CD14-positive monocyte (primary cell): ENCODE measurements around the gene EPHX1. TPM values are rescaled to one million over a fixed set of nuclear protein-coding genes. Genes with fewer than 3 reads are reported as not detected.

ENCODE experiments used
- DNase-seq, 3 donors: peaks; one replicate each; pipeline ENCODE4 v3.0.0-alpha.2; 2011 to 2022
- H2AFZ ChIP-seq: 2 replicates; pipeline ENCODE4 v1.6.0; 2012; ENCODE audit warnings: mild to moderate bottlenecking, low read depth, low read length, inconsistent platforms; ENCODE audit not compliant: insufficient read depth, poor library complexity, severe bottlenecking
- H3K27ac ChIP-seq, 2 donors: 1 replicate in 1 of 2; 2 replicates in 1 of 2; pipeline ENCODE4 v1.5.1; 2012 to 2013; ENCODE audit warnings: low read length in 2 of 2, control low read depth in 1 of 2, inconsistent platforms in 1 of 2, low read depth in 1 of 2, mild to moderate bottlenecking in 1 of 2
- H3K27me3 ChIP-seq, 2 donors: one replicate each; pipeline versions ENCODE4 v1.6.0 to v1.6.1; 2011 to 2013; ENCODE audit warnings: low read length in 2 of 2; ENCODE audit not compliant: control insufficient read depth in 2 of 2, insufficient read depth in 2 of 2
- H3K36me3 ChIP-seq, 2 donors: replicated peaks in 1 of 2; 1 replicate in 1 of 2; 2 replicates in 1 of 2; pipeline versions ENCODE4 v1.5.1 to v1.6.1; 2012 to 2013; ENCODE audit warnings: low read length in 2 of 2, control low read depth in 1 of 2, inconsistent platforms in 1 of 2, mild to moderate bottlenecking in 1 of 2; ENCODE audit not compliant: insufficient read depth in 2 of 2, control insufficient read depth in 1 of 2
- H3K4me1 ChIP-seq, 2 donors: 1 replicate in 1 of 2; 2 replicates in 1 of 2; pipeline versions ENCODE4 v1.5.1 to v1.6.1; 2012 to 2013; ENCODE audit warnings: low read length in 2 of 2, control low read depth in 1 of 2, inconsistent platforms in 1 of 2, mild to moderate bottlenecking in 1 of 2, moderate library complexity in 1 of 2; ENCODE audit not compliant: insufficient read depth in 2 of 2, control insufficient read depth in 1 of 2
- H3K4me2 ChIP-seq: replicated peaks from 2 replicates; pipeline ENCODE3; 2012; ENCODE audit warnings: low read length, moderate library complexity, mild to moderate bottlenecking; ENCODE audit not compliant: poor library complexity, severe bottlenecking; ENCODE audit errors: extremely low read depth
- H3K4me3 ChIP-seq, 3 experiments: fragments of 200-600 bp in 1 of 3; sonication (generic) in 1 of 3; replicated peaks in 1 of 3; 1 replicate in 2 of 3; 2 replicates in 1 of 3; pipeline ENCODE4 v1.5.1; 2011 to 2013; ENCODE audit warnings: low read length in 3 of 3, mild to moderate bottlenecking in 3 of 3, control low read depth in 2 of 3, low read depth in 2 of 3, inconsistent platforms in 1 of 3, moderate library complexity in 1 of 3
- H3K79me2 ChIP-seq: 2 replicates; pipeline ENCODE4 v1.6.0; 2012; ENCODE audit warnings: mild to moderate bottlenecking, control low read depth, inconsistent platforms, low read length, moderate library complexity; ENCODE audit not compliant: insufficient read depth
- H3K9ac ChIP-seq: 2 replicates; pipeline ENCODE4 v1.6.0; 2017; ENCODE audit warnings: low read length, mild to moderate bottlenecking; ENCODE audit not compliant: insufficient read depth, poor library complexity, severe bottlenecking
- H3K9me3 ChIP-seq, 2 donors: replicated peaks in 1 of 2; 1 replicate in 1 of 2; 2 replicates in 1 of 2; pipeline versions ENCODE4 v1.5.1 to v1.6.1; 2012 to 2013; ENCODE audit warnings: low read length in 2 of 2, control low read depth in 1 of 2; ENCODE audit not compliant: control insufficient read depth in 1 of 2, insufficient read depth in 1 of 2
- H4K20me1 ChIP-seq: 2 replicates; pipeline ENCODE4 v1.6.0; 2012; ENCODE audit warnings: mild to moderate bottlenecking, low read length, control low read depth, moderate library complexity; ENCODE audit not compliant: insufficient read depth
- H3K27ac Mint-ChIP-seq, 7 donors: one replicate each; pipeline ENCODE4 v1.8.0; 2020; ENCODE audit warnings: mild to moderate bottlenecking in 7 of 7, mixed read lengths in 7 of 7, moderate library complexity in 6 of 7, inconsistent platforms in 2 of 7
- H3K27me3 Mint-ChIP-seq, 3 donors: one replicate each; pipeline ENCODE4 v1.8.0; 2021 to 2022; ENCODE audit warnings: low read depth in 3 of 3, mild to moderate bottlenecking in 3 of 3, mixed read lengths in 3 of 3, moderate library complexity in 3 of 3, inconsistent platforms in 1 of 3
- H3K36me3 Mint-ChIP-seq, 2 donors: one replicate each; pipeline ENCODE4 v1.8.0; 2020; ENCODE audit warnings: mixed read lengths in 2 of 2, inconsistent platforms in 1 of 2, mild to moderate bottlenecking in 1 of 2
- H3K4me1 Mint-ChIP-seq: one replicate; pipeline ENCODE4 v1.8.0; 2020; ENCODE audit warnings: mild to moderate bottlenecking, mixed read lengths
- H3K4me3 Mint-ChIP-seq, 2 donors: one replicate each; pipeline ENCODE4 v1.8.0; 2020; ENCODE audit warnings: mild to moderate bottlenecking in 2 of 2, mixed read lengths in 2 of 2, moderate library complexity in 1 of 2
- H3K9me3 Mint-ChIP-seq, 7 donors: one replicate each; pipeline ENCODE4 v1.8.0; 2020 to 2022; ENCODE audit warnings: mixed read lengths in 7 of 7, mild to moderate bottlenecking in 6 of 7, moderate library complexity in 6 of 7, inconsistent platforms in 2 of 7
- WGBS: methylation state at CpG from one replicate; pipeline ENCODE4 v1.1.5; 2013; ENCODE audit warnings: missing lambda C conversion rate; ENCODE audit not compliant: insufficient coverage; 5-methylcytosine and 5-hydroxymethylcytosine counted together
- intact Hi-C, 2 donors: fragments of 100-400 bp; cut with micrococcal nuclease; formaldehyde crosslinking; loops; one replicate each; pipeline versions ENCODE4 v1.15.0 to v1.15.1; 2023
- polyA plus RNA-seq, 3 donors: library from polyadenylated mRNA; depleted of rRNA in 1 of 3; unstranded in 2 of 3; stranded (reverse) in 1 of 3; fragments of 300-500 nt in 2 of 3; fragments of >200 nt in 1 of 3; fragmentation: Illumina TruSeq in 2 of 3; gene quantifications; 1 replicate in 2 of 3; 2 replicates in 1 of 3; pipeline ENCODE4 v1.2.3, GENCODE V29; 2012 to 2021
- TF ChIP-seq, protein P1 (sequence below): fragments of 200-600 bp; IDR thresholded peaks from one replicate; pipeline ENCODE4 v1.8.0; 2022; ENCODE audit warnings: antibody characterized with exemption, mild to moderate bottlenecking

EPHX1 gene
- polyA plus RNA-seq, 3 donors, result 4.6 to 23.8 (median 7.4) TPM

DNA sequence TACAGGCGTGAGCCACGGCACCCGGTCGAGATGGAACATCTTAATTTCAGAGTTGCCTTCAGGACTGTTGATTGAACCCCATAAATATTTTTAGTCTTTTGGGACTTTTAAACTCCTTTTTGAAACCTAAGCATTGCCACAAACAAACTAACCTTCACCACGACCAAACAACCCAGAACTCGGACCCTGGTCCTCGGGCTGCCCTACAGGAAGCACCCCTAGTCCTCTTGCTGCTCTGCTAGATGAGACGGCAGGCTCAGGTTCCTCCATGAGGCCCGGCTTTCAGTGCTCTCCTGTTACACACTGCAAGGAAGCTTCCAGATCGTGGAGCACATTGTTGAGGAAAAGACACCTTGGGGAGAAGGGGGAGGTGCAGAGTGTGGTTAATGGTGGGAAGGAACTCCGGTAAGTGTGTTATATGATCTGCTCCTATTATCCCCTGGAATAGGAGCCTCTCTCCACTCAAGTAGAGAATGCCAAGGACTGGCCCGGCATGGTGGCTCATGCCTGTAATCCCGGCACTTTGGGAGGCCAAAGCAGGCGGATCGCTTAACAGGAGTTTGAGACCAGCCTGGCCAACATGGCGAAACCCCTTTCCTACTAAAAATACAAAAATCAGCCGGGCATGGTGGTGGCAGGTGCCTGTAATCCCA lies 5.7 kb downstream of the EPHX1 start:
- intact Hi-C loops, result no loop called here
- Histone ChIP-seq H3K36me3 (no peaks in the 10 kb centered on the region), H3K27ac (no peak overlapping the region), H3K27me3 (peaks cover 0 to 3% of the 10 kb centered on the region in 2 donors), H4K20me1 (no peaks in the 10 kb centered on the region), H3K9ac (no peak overlapping the region), H3K9me3 (no peaks in the 10 kb centered on the region), H3K79me2 (peaks cover 5% of the 10 kb centered on the region), H3K4me1 (peaks cover 37 to 38% of the 10 kb centered on the region in 2 donors), H3K4me2 (no peak overlapping the region), H3K4me3 (no peak overlapping the region), H2AFZ (no peak overlapping the region)
- Mint-ChIP-seq H3K4me3 (no peak overlapping the region), H3K9me3 (no peaks in the 10 kb centered on the region), H3K27me3 (peaks cover 4 to 10% (median 6%) of the 10 kb centered on the region in 3 donors), H3K27ac (peak overlapping the region in 1 of 7 donors; percentile 37), H3K4me1 (peaks cover 45% of the 10 kb centered on the region), H3K36me3 (peaks cover 0 to 3% of the 10 kb centered on the region in 2 donors)
- 93% methylated on average over 11 of the region's 17 CpGs for WGBS
- DNase-seq, result no peak
- TF ChIP-seq, protein P1, sequence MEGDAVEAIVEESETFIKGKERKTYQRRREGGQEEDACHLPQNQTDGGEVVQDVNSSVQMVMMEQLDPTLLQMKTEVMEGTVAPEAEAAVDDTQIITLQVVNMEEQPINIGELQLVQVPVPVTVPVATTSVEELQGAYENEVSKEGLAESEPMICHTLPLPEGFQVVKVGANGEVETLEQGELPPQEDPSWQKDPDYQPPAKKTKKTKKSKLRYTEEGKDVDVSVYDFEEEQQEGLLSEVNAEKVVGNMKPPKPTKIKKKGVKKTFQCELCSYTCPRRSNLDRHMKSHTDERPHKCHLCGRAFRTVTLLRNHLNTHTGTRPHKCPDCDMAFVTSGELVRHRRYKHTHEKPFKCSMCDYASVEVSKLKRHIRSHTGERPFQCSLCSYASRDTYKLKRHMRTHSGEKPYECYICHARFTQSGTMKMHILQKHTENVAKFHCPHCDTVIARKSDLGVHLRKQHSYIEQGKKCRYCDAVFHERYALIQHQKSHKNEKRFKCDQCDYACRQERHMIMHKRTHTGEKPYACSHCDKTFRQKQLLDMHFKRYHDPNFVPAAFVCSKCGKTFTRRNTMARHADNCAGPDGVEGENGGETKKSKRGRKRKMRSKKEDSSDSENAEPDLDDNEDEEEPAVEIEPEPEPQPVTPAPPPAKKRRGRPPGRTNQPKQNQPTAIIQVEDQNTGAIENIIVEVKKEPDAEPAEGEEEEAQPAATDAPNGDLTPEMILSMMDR, result no peak

DNA sequence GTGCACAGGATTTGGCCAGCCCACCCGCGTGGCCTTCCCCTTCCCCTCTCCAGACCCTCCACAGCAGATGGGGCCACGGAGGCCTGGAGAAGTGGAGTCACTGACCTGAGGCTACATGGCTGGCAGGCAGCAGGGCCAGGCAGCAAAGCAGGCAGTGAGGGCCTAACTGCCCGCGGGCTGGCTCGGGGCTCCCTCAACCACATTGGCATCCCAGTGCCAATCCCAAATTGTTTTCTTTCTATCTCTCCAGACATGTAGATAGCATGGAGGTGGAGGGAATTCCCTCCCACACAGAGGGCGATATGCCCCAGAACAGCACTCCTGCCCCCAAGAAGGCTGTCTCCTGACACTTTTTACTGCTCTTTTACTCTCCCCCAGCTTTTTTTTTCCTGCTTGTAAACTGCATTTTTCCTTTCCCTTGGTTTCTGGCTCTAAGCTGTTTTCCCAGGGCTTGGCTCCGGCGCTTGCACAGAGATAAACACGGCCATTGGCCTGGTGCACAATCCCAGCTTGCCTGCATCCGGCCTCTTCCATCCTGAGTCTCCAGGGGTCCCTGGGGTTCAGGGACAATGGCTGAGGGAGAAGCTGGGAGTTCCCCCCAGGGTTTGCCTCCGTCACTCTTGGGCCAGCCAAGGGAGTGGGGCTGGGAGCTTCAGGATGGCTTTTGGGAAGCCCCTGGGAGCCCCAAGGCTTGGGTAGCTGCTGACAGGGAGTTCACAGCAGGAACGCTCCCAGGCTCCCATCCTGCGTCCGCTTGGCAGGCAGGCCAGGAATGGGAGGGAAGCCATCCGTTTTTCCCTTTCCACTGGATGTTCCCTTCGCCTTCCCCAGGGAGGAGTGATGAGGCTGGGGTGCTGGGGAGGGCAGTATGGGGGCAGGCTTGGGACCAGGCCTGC lies 7.0 kb downstream of the EPHX1 start:
- peaks cover 0 to 4% (median 1%) of the 10 kb centered on the region in 3 donors for H3K27me3 Mint-ChIP-seq

More for the DNA sequence above, 7.0 kb downstream of the EPHX1 start:
- no peak overlapping the region for H3K27ac ChIP-seq
- no peaks in the 10 kb centered on the region for H3K27me3 ChIP-seq
- H3K4me1 ChIP-seq, result peaks cover 29% of the 10 kb centered on the region in 2 donors
- no peak overlapping the region for H3K4me2 ChIP-seq
- no peaks in the 10 kb centered on the region for H3K36me3 ChIP-seq
- peaks cover 5% of the 10 kb centered on the region for H3K79me2 ChIP-seq
- no peak overlapping the region for H3K27ac Mint-ChIP-seq
- H3K9me3 ChIP-seq, result no peaks in the 10 kb centered on the region
- H3K4me1 Mint-ChIP-seq, result peaks cover 32% of the 10 kb centered on the region
- no peaks in the 10 kb centered on the region for H3K9me3 Mint-ChIP-seq
- TF ChIP-seq, protein P1, result no peak
- no peak overlapping the region for H3K4me3 ChIP-seq
- intact Hi-C loops, result no loop called here
- H4K20me1 ChIP-seq, result no peaks in the 10 kb centered on the region
- H2AFZ ChIP-seq, result no peak overlapping the region
- DNase-seq, result no peak
- no peak overlapping the region for H3K4me3 Mint-ChIP-seq
- H3K36me3 Mint-ChIP-seq, result peaks cover 0 to 3% of the 10 kb centered on the region in 2 donors
- 100% methylated on average over 5 of the region's 17 CpGs for WGBS
- peak overlapping the region; percentile 23 for H3K9ac ChIP-seq
